ENCODE results near the gene ARHGEF28.

Gene ARHGEF28

DNA sequence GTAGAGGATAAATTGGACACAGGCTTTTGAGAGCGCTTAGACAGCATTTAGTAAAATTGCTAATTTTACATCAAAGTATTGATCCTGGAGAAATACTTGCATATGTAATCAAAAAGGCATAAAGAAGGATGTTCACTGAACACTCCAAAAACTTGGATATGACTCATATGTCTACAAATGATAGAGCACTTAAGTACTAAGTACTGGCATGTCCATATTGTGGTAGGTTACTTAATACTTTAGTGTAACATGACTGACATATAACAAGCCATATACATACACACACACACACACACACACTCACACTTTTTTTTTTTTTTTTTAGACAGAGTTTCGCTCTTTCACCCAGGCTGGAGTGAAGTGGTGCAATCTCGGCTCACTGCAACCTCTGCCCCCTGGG is 361.9 kb downstream of the ARHGEF28 start:
- no CpG with 5 or more reads among the region's 3 CpGs for WGBS (ENCODE audit: insufficient coverage, insufficient read length)
- no peak overlapping the region for H3K4me3 ChIP-seq (ENCODE audit: low read length)

DNA sequence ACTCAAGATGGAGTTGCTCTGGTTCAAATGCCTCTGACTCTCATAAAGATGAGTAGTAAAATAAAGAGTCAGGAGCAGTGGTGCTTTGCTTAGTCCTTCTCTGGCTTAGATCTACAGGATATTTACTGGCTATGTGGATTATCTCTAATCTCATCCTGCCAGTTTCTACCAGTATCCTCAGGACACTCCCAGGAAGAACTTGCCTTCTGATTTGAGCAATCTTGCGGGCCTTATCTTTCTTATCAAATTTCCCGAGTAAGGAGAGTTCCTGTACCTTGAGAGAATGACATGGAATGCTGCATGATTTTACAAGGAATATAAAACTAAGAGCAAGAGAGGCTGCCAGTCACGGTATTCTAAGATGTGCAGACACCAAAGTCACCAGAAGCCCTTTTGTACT is 364.0 kb downstream of the ARHGEF28 start:
- no peak overlapping the region for H3K4me3 ChIP-seq (ENCODE audit: low read length)
- no peak overlapping the region for H3K27ac ChIP-seq (ENCODE audit: low read length)
- no CpG with 5 or more reads among the region's 3 CpGs for WGBS (ENCODE audit: insufficient coverage, insufficient read length)
- no peak for DNase-seq (ENCODE audit: low read depth, low spot score)
- H3K9me3 ChIP-seq (ENCODE audit: control insufficient read depth, insufficient read depth, low read length): no peaks in the 10 kb centered on the region
- H3K27me3 ChIP-seq (ENCODE audit: control insufficient read depth, insufficient read depth, low read length): no peaks in the 10 kb centered on the region
- H3K4me1 ChIP-seq (ENCODE audit: control insufficient read depth, insufficient read depth, low read length): no peaks in the 10 kb centered on the region
- no peaks in the 10 kb centered on the region for H3K36me3 ChIP-seq (ENCODE audit: control insufficient read depth, insufficient read depth, low read length)

More for the DNA sequence above, 361.9 kb downstream of the ARHGEF28 start:
- Histone ChIP-seq H3K27ac (ENCODE audit: low read length) (no peak overlapping the region), H3K27me3 (ENCODE audit: control insufficient read depth, insufficient read depth, low read length) (no peaks in the 10 kb centered on the region), H3K36me3 (ENCODE audit: control insufficient read depth, insufficient read depth, low read length) (no peaks in the 10 kb centered on the region), H3K4me1 (ENCODE audit: control insufficient read depth, insufficient read depth, low read length) (no peaks in the 10 kb centered on the region), H3K9me3 (ENCODE audit: control insufficient read depth, insufficient read depth, low read length) (no peaks in the 10 kb centered on the region)
- DNase-seq (ENCODE audit: low read depth, low spot score): no peak
